T follicular helper cell (primary cell): Measurements from ENCODE around the gene COMMD2.

Source experiments
- DNase-seq: peaks from one replicate; pipeline ENCODE4 v3.0.0-alpha.2; 2020; ENCODE audit warnings: low read depth

Gene COMMD2

GRCh38 chr3:149763565-149764195 lies 11.4 kb upstream of the COMMD2 start:
- DNase-seq = no peak

DNA sequence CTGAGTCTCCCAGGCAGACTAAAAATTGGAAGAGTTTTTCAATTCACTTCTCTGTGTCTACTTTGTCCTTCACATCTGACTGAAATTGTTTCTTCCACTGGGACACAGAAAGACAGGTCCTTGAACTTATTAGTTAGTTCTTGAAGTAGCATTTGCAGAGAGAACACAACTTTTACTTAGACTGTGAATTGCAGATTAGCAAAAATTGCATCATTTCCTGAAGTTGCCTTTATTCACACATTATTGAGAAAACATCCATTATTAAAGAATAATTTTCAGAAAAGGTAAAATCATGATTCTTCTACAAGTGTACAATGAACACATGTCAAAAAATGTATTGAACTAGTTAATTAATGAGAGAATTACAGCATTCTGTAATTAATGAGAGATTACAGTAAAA lies 1.4 kb upstream of the COMMD2 start:
- no peak for DNase-seq

GRCh38 chr3:149752788-149753136 lies 473 bp upstream of the COMMD2 start:
- no peak for DNase-seq

- DNase-seq = no peak
These were observed 738 bp downstream of the COMMD2 start for GRCh38 chr3:149751551-149751950.

DNA sequence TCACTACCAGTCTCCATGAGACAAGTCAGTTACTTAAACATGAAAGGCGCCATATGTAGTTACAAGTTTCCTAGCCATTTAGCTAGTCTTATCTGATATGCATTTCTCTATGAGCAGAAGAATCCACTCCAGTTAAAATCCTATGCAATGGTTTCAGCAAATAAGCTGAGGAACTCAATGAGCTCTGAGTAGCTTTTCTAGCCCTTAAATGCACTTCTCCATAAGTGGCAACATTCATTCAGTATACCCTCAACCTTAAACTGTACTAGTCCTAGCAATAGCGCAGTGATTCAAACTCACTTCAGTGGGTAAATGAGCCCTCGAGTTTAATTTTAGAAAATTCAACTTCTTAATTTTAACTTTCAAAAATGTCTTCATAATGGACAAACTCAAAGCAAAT lies 7.7 kb downstream of the COMMD2 start:
- DNase-seq = no peak

DNA sequence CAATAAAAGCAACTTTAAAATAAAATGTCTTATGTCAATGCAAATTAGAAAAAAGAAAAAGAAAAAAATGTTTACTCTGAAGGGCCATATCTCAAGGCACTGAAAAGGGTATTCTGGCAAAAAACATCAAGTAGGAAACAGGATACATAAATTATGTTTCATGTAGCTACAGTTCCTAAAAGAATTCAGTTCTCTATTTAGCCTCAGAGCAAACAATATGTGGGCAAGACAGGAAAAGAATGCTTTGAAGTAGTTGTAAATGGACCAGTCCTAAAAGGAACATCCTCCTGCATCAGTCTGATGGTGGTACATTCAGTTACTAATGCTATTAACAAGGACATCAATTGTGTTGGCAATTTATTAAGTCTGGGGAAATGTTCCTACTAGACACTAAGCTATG lies 8.1 kb downstream of the COMMD2 start:
- no peak for DNase-seq

- no peak for DNase-seq
These were observed 12.9 kb downstream of the COMMD2 start for GRCh38 chr3:149739396-149739795.

DNA sequence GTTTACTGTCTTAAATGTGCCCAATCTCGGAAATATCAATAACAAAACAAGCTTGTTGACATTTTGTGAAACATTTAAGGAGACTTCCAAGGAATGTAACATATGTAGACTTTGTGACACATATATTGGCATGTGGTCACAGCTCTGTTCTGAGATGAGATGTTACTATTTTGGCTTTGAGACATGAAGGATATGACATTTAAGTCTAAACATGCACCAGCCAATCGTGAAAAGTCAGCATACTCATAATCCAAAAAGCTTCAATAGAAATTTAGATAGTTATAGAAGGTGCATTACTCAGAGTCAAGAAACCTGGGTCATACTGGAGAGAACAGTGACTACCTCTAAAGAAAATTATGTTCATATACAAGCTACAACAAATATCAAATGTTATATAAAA lies 13.4 kb downstream of the COMMD2 start:
- DNase-seq = no peak

DNA sequence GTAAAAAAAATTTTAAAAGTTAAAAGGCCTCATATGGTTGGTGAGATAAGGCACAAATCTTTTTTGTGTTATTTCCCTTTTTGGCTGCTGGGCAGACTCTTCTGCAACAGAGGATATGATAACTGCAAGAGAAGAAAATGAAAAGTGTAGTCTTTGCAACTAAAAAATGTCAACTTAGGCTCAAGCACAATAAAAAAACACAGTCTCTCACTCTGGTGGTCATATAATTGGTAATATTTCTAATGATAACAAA lies 15.4 kb downstream of the COMMD2 start:
- DNase-seq = no peak

DNA sequence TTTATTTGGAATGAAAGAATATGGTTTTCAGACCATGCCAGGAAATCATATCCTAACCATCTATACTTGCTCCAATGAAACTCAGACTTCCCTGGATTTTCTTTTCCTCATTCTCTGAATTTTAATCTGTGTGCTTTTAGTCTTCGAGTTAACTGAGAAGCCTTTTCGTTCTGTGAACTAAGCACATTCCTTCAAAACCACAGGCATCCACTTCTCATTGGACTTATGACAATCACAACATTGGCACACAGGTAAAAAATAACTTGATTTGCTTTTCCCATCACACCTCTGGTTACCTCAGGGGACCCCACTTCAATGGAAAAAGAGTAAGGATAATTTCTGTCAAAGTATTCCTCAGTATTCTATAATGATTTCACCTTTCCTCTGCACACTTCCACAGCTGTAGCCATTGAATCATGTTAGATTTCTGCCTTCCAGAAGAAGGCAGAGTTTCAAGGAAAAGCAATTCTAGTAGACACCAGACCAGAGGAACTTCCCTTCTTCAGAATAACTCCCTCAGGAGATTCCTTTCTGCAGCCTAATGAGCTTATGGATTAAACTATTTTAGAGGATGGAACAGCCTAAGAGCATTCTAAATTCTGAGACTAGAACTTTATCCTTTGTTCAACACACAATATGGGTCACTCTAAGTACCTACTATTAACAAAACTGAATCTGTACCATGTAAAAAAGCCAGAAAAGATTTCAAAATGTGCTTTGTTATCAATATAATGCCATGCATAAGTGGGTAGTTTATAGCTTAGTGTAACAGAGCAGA lies 15.9 kb downstream of the COMMD2 start:
- no peak for DNase-seq

DNA sequence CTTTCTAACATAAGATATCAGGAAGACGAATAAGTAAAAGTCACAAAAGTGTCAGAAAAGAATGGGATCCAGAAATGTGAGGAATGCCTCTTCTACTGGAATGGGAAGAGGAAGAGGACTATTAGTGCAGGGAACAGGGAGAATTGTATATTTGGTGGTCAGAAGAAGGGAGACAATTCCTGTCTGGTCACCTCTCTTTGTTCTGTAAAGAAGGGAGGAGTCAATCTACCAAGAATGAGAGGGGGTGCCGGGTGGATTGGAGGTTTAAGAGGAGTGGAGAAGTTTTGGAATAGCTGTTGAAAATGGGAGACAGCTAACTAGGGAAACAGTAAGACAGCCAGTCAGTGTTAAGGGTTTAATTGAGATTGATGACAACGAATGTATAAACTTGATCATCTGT lies 20.1 kb downstream of the COMMD2 start:
- DNase-seq = no peak

- no peak for DNase-seq
These were observed 24.6 kb downstream of the COMMD2 start for GRCh38 chr3:149727656-149728055.

DNA sequence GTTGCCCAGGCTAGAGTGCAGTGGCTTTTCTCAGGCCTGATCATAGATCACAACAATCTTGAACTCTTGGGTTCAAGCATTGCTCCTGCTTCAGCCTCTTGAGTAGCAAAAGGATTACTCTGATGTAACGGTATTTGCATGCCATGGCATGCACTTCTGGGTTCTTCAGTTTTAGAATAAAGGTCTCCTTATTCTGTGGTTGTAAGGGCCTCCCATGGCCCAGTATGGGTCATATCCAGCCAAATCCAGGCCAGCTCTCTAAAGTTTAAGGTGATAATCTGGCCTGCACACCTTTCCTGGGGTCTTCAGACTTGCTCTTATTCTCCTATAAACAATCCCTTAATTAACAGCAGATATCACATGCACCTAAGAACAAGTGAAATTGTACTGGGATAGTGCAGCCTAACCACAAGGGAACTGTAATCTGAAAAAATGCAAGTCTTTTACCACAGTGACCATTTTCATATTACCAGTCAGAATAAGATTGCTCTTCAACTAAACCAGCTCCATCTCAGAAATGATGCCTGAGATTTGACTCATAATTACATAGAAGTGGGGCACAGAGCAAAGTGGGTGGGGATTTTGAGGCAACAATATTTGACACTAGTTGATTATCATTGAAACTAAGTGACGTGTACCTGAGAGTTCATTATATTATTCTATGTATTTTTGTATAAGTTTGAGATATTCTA lies 25.4 kb downstream of the COMMD2 start:
- no peak for DNase-seq

GRCh38 chr3:149723781-149724180 lies 28.5 kb downstream of the COMMD2 start:
- DNase-seq = no peak

- no peak for DNase-seq
These were observed 31.4 kb downstream of the COMMD2 start for GRCh38 chr3:149720918-149721317.

GRCh38 chr3:149717391-149718056 lies 34.8 kb downstream of the COMMD2 start:
- DNase-seq = no peak

DNA sequence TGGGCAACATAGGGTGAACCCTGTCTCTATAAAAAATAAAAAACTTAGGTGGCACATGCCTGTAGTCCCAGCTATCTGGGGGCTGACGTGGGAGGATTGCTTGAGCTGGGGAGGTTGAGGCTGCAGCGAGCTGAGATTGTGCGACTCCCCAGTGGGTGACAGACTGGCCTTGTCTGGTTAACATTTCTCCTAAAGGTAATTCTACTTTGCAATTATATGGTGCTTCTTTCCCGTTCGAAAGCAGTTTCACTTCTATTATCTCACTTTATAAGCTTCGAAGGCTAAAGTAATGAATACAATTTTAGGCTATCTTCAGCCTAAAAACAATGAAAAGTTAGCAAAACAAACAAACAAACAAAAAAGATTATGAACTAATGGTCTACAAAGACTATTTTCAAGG lies 35.3 kb downstream of the COMMD2 start:
- no peak for DNase-seq

DNA sequence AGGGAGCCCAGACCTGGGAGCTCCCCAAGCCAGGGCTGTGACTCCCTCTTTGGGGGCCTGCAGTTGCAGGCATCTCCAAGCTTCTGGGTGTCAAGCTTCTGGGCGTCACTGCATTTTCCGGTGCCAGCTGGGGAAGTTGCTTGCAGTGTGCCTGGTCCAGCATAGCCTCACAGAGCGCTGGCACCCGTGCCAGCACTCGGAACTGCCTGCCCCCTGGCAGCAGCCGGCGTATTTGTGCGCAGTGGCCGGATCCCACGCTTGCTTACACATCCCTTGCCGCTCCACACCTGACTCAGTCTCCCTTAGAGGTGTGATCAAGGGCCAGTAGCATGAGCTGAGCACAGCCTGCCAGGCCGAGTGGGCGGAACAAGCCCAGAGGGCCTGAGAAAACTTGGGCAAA lies 37.0 kb downstream of the COMMD2 start:
- DNase-seq = no peak

GRCh38 chr3:149713730-149714654 lies 38.3 kb downstream of the COMMD2 start:
- no peak for DNase-seq

DNA sequence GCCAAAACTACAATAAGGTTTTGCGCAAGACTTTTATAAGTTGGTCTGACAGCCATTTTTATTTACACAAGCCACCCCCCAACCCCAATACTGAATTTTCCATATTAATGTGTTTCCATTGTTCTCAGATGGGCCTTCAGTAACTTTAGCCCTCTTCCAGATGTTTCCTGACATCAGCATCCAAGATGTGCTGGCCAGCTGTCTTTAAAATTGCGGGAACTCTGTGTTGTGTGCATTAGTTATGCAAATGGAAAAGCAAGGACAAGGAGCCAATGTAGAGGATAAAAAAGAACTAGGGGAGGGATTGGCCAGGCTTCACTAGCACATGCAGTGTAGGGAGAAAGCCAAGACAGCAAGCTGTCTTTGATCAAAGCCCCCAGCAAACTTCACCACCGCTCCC lies 45.4 kb downstream of the COMMD2 start:
- DNase-seq = no peak

- DNase-seq = no peak
These were observed 46.9 kb downstream of the COMMD2 start for GRCh38 chr3:149705416-149705815.

GRCh38 chr3:149703466-149703865 lies 48.8 kb downstream of the COMMD2 start:
- DNase-seq = no peak
